Dendritic cell treated with granulocyte-macrophage colony-stimulating factor and Interleukin-4, amounts not matched to agents 40 ng/mL and 50 ng/mL, for 4 days (primary cell): ENCODE results near the gene SPOCD1.

Experiments
- H3K27ac Mint-ChIP-seq: one replicate; pipeline ENCODE4 v1.8.0; 2022; ENCODE audit warnings: mild to moderate bottlenecking, mixed read lengths
- H3K27me3 Mint-ChIP-seq: one replicate; pipeline ENCODE4 v1.8.0; 2022; ENCODE audit warnings: mild to moderate bottlenecking, mixed read lengths
- H3K36me3 Mint-ChIP-seq: one replicate; pipeline ENCODE4 v1.8.0; 2022; ENCODE audit warnings: low read depth, mixed read lengths
- H3K4me1 Mint-ChIP-seq: one replicate; pipeline ENCODE4 v1.8.0; 2022; ENCODE audit warnings: low read depth, mixed read lengths
- H3K4me3 Mint-ChIP-seq: one replicate; pipeline ENCODE4 v1.8.0; 2022; ENCODE audit warnings: mild to moderate bottlenecking, moderate library complexity, mixed read lengths
- H3K9me3 Mint-ChIP-seq: one replicate; pipeline ENCODE4 v1.8.0; 2022; ENCODE audit warnings: mixed read lengths
- intact Hi-C: fragments of 100-400 bp; cut with micrococcal nuclease; formaldehyde crosslinking; loops from one replicate; pipeline ENCODE4 v1.15.0; 2022

Gene SPOCD1

DNA sequence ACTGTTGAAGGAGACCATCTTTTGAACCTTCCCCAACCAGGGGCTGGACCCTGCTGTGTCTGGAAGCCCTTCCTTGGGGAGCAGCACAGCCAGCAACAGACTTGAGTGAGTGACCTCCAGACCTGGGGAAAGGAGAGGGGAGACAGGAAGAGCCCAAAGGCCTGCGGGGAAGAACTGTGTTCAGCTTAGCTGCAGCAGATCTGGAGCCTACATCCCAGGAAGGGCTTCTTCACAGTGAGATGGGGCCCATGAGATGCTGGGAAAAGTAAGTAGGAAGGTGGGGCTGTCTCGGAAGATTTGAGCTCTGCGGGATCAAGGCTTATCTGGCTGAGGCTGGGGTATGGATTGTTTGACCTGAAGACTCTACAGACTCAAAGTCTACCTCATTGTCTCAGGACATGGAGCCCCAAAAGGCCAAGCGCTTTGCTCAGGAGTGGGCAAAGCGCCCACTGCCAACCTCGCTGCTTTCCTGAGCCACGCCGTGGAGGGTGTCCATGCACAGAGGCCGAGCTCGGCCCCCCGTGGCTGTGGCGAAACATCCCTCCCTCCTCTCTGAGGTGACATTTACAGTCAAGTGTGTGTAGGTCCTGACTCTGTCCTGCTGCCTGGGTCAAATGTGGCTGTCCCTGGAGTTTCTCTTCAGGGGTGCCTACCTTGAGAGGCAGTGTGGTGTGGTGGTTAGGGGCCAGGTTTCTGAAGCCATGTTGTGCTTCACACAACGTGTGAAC is 24.5 kb downstream of the SPOCD1 start:
- intact Hi-C loops = no loop called here
- peaks cover 28% of the 10 kb centered on the region for H3K27me3 Mint-ChIP-seq
- no peaks in the 10 kb centered on the region for H3K9me3 Mint-ChIP-seq
- H3K27ac Mint-ChIP-seq = no peak overlapping the region
- no peaks in the 10 kb centered on the region for H3K36me3 Mint-ChIP-seq
- H3K4me3 Mint-ChIP-seq = no peak overlapping the region
- peaks cover 11% of the 10 kb centered on the region for H3K4me1 Mint-ChIP-seq

DNA sequence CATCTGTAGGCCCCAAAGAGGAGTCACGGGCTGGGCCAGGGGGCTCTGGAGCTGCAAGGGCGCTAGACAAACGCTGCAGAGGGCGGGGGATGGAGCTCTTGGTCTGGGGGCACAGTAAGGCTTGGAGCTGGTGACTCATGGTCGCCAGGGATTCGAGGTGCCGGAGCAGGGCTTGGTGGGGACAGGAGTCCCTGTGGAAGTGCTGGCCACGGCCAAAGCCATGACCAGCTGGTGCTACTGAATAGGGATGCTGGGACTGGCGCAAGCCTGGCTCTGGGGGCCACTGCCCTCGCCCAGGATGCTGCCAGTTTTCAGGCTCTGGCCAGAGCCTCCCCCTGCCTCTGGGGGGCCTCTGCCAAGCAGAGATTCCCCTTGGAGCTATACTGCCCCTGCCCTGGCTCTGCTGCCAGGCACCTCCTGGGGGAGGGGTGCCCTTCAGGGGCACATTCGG is 25.2 kb downstream of the SPOCD1 start:
- Mint-ChIP-seq H3K9me3 (no peaks in the 10 kb centered on the region), H3K27ac (no peak overlapping the region), H3K4me1 (peaks cover 11% of the 10 kb centered on the region), H3K36me3 (no peaks in the 10 kb centered on the region), H3K4me3 (no peak overlapping the region), H3K27me3 (peaks cover 22% of the 10 kb centered on the region)
- intact Hi-C loops = no loop called here

DNA sequence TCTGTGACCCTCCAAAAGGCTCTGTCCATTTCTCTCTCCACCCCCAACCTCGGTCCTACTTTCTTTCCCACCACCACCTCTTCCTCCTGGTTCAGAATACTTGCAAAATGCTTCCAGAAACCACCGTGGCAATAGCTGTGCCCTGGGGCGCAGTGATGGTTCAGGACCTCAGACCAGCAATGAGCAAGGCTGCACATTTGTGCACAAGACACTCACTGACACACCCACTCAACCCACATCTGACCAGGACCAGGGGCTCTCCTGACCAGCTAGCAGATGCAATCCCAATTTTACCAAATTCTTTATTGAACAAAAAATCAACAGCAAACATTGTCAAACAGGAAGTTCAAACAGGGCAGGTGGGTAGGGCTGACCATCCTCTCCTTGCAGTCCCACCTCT is 25.7 kb downstream of the SPOCD1 start:
- H3K36me3 Mint-ChIP-seq = no peaks in the 10 kb centered on the region
- peaks cover 12% of the 10 kb centered on the region for H3K4me1 Mint-ChIP-seq
- H3K27me3 Mint-ChIP-seq = peaks cover 20% of the 10 kb centered on the region
- no peak overlapping the region for H3K27ac Mint-ChIP-seq
- no peaks in the 10 kb centered on the region for H3K9me3 Mint-ChIP-seq
- intact Hi-C loops = no loop called here
- no peak overlapping the region for H3K4me3 Mint-ChIP-seq

DNA sequence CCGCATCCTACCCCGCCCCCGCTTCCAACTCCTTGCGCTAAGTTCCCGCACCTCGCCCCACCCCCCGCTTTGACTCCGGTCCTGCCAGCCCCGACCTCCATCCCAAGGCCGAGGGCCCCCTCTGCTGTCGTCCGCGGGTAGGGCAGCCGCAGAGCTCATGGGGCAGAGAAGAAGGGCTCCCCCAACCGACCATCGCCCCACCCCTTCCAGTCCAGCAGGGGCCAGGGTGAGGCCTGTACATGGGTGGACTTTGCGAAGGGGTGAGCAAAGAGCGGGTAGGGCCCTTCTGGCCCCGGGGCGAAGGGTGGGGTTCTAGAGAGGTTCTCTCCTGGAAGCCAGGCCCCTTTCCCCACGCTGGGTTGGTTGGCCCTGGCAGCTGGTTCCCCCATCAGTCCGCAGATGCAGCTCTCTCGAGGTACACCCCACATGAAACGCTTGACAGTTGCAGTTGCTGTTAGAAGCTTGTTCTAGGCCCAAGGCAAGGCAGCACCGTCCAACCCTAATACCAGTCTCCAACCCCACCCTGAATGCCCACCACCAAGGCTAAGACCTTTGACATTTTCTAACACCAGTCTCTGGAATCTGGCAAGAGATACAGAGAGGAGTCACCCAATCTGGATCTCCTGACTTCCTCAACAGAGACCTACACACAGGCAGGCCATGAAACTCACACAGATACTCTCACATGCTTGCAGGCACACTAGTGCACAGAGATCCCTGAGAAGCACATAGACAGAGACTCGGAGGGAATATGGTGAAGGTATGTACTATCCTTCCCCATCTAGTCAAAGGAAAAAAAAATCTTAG is 26.4 kb downstream of the SPOCD1 start:
- H3K9me3 Mint-ChIP-seq = no peaks in the 10 kb centered on the region
- no peaks in the 10 kb centered on the region for H3K36me3 Mint-ChIP-seq
- intact Hi-C loops = loop anchor here (1.0 to 2.0 kb wide), 2 partner anchors 25 to 126 kb away; partner anchors contain the start of gene ADGRB2
- H3K4me1 Mint-ChIP-seq = peaks cover 19% of the 10 kb centered on the region
- peak overlapping the region; percentile 77 for H3K4me3 Mint-ChIP-seq
- H3K27ac Mint-ChIP-seq = peak overlapping the region; percentile 92
- peaks cover 20% of the 10 kb centered on the region for H3K27me3 Mint-ChIP-seq

DNA sequence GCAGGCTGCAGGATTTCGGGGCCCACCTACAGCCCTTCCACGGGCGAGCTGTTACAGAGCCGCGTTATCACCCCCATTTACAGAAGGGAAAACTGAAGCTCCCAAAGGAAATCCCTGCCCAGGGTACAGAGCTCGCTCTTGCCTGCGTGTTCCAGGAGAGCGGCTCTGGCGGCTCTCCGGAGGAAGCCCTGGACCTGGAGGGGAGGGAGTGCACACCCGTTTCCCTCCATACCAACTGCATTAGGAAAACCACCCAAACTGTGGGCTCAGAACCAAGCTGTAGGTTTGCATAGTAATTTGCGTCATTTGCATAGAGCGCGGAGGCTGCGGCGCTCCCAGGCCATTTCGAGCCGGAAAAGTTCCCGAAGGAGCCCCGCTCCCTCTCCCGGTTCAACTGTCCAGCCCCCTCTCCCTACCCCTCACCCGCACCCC is 27.0 kb downstream of the SPOCD1 start:
- H3K27me3 Mint-ChIP-seq = peaks cover 20% of the 10 kb centered on the region
- H3K4me3 Mint-ChIP-seq = peak overlapping the region; percentile 77
- peaks cover 20% of the 10 kb centered on the region for H3K4me1 Mint-ChIP-seq
- no peaks in the 10 kb centered on the region for H3K9me3 Mint-ChIP-seq
- H3K36me3 Mint-ChIP-seq = no peaks in the 10 kb centered on the region
- intact Hi-C loops = loop anchor here (1.0 to 2.0 kb wide), 2 partner anchors 24 to 126 kb away; partner anchors contain the start of gene ADGRB2
- peak overlapping the region; percentile 92 for H3K27ac Mint-ChIP-seq

DNA sequence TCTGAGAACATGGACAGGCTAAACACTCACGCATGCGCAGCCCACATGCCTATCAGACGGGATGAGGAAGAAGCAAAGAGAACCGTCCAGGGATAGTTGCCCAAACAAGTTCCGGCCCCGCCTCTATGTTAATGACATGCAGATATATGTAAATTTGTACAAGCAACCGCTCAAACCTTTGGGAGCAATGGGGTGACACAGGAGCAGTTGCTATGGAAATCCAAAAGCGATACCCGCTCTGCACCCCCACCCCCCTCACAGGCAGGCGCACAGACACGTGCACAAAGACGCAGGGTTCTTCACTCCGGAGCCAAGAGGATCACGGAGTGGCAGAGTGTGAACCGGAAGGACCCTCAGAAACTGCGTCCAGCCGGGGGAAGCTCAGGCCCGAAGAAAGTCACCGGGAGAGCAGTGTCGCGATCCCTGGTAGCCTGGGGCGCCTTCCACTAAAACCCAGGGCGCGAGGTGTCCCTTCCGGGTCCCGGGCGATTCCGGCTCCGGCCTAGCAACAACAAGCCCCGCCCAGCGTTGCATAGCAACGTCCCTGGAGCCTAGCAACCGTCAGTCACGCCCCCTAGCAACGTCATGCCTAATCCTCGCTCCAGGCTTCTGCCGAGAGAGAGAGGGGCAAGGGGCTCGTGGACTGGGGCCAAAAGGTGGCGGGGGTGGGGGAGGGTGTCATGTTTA is 27.5 kb downstream of the SPOCD1 start:
- Mint-ChIP-seq H3K27ac (peak overlapping the region; percentile 92), H3K36me3 (no peaks in the 10 kb centered on the region), H3K4me1 (peaks cover 20% of the 10 kb centered on the region), H3K9me3 (no peaks in the 10 kb centered on the region), H3K4me3 (peak overlapping the region; percentile 77), H3K27me3 (peaks cover 20% of the 10 kb centered on the region)
- intact Hi-C loops = loop anchor here (2.0 kb wide), 1 partner anchor 23 kb away; the partner anchor contains the start of gene ADGRB2

DNA sequence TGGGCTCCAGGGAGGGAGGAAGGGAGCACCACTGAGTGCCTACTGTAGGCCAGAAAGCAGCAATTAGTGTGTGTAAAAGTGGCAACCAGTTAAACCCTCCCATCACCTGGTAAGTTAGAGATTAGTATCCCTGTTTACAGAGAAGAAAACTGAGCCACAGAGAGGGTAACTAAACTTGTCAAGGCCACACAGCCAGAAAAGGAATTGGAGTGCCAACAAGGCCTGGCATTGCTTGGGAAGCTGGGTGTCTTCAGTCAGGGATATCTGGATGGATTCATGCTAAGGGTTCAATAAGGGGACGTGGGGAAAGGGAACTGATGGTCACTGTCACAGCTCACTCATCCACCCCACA is 28.1 kb downstream of the SPOCD1 start:
- H3K27me3 Mint-ChIP-seq = peaks cover 19% of the 10 kb centered on the region
- peaks cover 20% of the 10 kb centered on the region for H3K4me1 Mint-ChIP-seq
- H3K4me3 Mint-ChIP-seq = peak overlapping the region; percentile 77
- intact Hi-C loops = loop anchor here (2.0 kb wide), 1 partner anchor 23 kb away; the partner anchor contains the start of gene ADGRB2
- no peaks in the 10 kb centered on the region for H3K9me3 Mint-ChIP-seq
- peak overlapping the region; percentile 92 for H3K27ac Mint-ChIP-seq
- no peaks in the 10 kb centered on the region for H3K36me3 Mint-ChIP-seq

DNA sequence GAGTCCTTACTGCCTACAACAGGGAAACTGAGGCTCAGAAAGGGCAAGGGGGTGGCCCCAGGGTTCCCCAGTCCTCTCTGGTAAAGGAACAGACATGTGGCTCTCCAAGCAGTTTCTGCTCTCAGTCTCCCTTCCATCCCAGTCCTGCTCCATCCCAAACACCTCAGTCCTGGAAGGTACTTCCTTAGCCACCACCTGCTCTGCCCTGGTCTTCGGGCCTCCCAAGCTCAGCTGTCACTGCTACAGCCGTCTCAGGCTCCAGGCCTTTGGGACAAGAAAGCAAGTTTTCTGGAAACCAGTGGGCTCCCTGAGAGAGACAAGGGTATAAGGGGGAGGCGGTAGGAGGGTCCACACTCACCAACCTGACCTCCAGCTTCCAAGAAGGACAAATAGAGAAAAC is 28.6 kb downstream of the SPOCD1 start:
- Mint-ChIP-seq H3K9me3 (no peaks in the 10 kb centered on the region), H3K27me3 (peaks cover 19% of the 10 kb centered on the region), H3K27ac (peak overlapping the region; percentile 92), H3K4me3 (no peak overlapping the region), H3K4me1 (peaks cover 20% of the 10 kb centered on the region), H3K36me3 (no peaks in the 10 kb centered on the region)
- intact Hi-C loops = no loop called here

DNA sequence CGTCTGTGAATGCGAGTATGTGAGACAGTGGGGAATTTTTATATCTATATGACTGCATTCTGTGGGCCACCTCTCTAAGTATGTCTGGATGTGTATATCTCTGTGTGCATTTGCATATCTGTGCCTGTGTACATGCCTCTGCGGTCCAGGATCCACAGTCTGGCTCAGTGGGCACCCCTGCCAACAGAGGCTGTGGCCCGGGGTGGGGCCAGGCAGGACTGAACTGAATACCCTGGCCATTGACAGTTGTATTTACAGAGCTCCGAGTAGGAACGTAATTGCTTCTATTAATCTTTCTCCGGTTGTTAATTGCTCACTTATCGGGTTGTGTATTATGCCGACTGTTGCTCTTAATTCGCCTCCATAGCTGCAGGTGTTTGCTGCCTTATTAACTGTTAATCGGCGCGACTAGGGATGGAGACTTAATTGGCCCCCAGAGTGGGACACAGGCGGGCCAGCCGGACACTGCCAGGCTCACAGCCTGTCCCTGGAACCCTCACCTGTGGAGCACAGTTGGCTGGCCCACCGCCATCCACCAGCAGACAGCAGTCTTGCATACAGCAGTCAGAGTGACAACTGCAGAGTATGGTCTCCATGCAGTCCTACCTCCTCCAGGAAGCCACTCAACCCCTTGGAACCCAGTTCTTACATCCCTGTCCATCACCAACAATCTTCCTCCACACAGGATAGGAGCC is 29.3 kb downstream of the SPOCD1 start:
- no peak overlapping the region for H3K4me3 Mint-ChIP-seq
- H3K9me3 Mint-ChIP-seq = no peaks in the 10 kb centered on the region
- H3K27ac Mint-ChIP-seq = no peak overlapping the region
- peaks cover 20% of the 10 kb centered on the region for H3K4me1 Mint-ChIP-seq
- intact Hi-C loops = no loop called here
- H3K27me3 Mint-ChIP-seq = peaks cover 19% of the 10 kb centered on the region
- no peaks in the 10 kb centered on the region for H3K36me3 Mint-ChIP-seq

DNA sequence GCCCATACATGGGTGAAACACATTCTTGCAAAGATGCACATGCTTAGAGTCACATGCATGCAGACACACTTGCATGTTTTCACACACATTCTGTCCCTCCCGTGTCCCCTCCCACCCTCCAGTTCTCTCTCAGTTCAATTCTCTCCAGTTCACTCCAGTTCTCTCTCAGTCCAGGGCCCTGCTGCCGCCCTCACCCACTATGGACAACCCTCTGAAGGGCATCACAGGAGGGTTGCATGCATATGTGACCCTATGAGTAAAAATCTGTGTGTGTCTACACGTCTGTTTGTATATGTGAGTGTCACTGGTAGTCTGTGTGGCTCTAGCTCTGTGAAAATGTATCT is 29.9 kb downstream of the SPOCD1 start:
- H3K9me3 Mint-ChIP-seq = no peaks in the 10 kb centered on the region
- no peak overlapping the region for H3K4me3 Mint-ChIP-seq
- H3K4me1 Mint-ChIP-seq = peaks cover 20% of the 10 kb centered on the region
- peaks cover 16% of the 10 kb centered on the region for H3K27me3 Mint-ChIP-seq
- intact Hi-C loops = no loop called here
- no peak overlapping the region for H3K27ac Mint-ChIP-seq
- H3K36me3 Mint-ChIP-seq = no peaks in the 10 kb centered on the region

DNA sequence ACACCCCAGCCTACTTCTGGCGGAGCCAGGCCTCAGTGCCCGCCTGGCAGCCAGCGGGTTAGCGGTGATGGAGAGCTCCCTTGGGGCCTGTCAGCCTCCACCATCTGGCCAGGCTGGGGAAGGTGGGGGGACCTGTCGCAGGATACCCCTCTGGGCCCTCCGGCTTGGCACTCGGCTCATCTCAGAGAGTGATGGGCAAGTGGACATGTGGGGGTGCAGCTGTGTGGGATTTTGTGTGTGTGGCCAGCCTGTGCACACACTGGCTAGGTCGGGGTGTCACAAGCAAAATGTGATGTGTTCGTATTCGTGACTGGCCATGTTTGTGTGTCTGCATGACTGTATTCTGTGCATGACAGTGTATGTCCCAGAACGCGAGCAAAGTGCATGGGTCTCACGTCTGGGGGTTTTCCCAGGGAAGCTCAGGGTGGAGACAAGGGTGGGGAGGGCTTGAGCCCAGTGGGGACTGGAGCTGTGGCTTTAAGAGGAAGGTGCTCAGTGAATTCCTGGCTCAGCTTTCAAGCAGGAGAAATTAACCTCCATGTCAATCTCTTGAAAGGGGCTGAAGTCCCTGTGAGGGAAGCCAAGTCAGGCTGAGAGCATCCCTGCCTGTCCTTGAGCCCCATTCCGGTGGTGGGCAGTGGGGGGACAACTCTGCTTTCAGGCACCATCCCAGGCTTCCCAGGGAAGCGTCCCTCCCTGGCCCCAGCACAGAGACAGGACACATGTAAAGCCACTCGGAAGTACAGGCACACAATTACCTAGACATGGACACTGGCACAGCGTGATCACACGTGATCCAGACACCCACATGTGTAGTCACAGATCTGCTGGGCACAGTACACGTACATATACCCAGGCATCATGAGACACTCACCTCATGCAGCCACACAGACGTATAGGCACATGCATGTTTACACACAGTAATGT is 30.5 kb downstream of the SPOCD1 start:
- Mint-ChIP-seq H3K36me3 (no peaks in the 10 kb centered on the region), H3K4me3 (no peak overlapping the region), H3K27ac (no peak overlapping the region), H3K4me1 (peaks cover 20% of the 10 kb centered on the region), H3K27me3 (peaks cover 15% of the 10 kb centered on the region), H3K9me3 (no peaks in the 10 kb centered on the region)
- intact Hi-C loops = no loop called here

DNA sequence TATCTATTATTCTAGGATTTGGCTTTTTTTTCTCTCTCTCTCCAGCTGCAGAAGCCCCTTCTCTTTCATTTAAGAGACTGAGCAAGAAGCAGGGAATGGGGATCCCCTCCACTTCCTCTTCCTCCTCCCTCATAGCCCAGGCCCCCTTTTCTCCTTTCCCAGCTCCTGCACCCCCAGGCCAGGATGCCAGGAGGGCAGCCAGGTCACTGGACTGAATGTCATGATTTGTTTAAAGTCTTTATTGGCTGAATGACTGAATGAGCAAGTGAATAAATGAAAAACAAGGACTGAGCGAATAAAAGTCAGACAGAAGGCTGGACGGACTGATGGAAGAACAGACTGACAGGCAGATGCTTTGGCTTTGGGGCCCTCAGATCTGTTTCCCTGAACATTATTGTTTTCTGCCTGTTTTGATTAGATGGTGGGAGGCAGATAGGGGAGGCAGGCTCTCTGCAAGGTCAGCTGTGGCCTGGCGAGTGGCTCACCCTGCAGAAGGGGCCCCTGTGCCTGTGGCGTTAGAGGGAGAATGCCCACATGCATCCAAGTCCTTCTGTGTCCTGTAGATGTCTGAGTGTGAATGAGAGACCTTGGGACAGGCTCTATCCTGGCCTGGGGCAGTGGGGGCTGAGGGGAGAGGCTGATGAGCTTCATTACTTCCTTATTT is 31.3 kb downstream of the SPOCD1 start:
- Mint-ChIP-seq H3K4me3 (no peak overlapping the region), H3K27me3 (peaks cover 14% of the 10 kb centered on the region), H3K9me3 (no peaks in the 10 kb centered on the region), H3K36me3 (no peaks in the 10 kb centered on the region), H3K27ac (no peak overlapping the region), H3K4me1 (peaks cover 20% of the 10 kb centered on the region)
- intact Hi-C loops = no loop called here
